HL-60 (cell line): ENCODE results near the gene DNAJA3.

Experiments
- DNase-seq, 2 experiments: peaks; one replicate each; pipeline ENCODE4 v3.0.0-alpha.2; 2010 to 2020; ENCODE audit warnings: low read depth in 1 of 2, low spot score in 1 of 2
- H3K27ac ChIP-seq: fragments of 250-450 bp; sonication (Bioruptor Pico); replicated peaks from 2 replicates; pipeline ENCODE4 v1.5.1; 2020; ENCODE audit warnings: mild to moderate bottlenecking, moderate library complexity
- H3K27me3 ChIP-seq: fragments of 250-450 bp; sonication (Bioruptor Pico); 2 replicates; pipeline ENCODE4 v1.5.1; 2021; ENCODE audit warnings: mild to moderate bottlenecking, moderate library complexity; ENCODE audit not compliant: insufficient read depth, poor library complexity, severe bottlenecking
- H3K4me3 ChIP-seq: replicated peaks from 2 replicates; pipeline ENCODE4 v1.5.1; 2011; ENCODE audit warnings: mild to moderate bottlenecking, control low read depth, low read length; ENCODE audit not compliant: insufficient read depth
- CTCF ChIP-seq: IDR thresholded peaks from one replicate; pipeline ENCODE4 v1.5.1; 2011; ENCODE audit warnings: low read length, control low read depth, inconsistent platforms; ENCODE audit not compliant: insufficient read depth
- GABPA ChIP-seq: IDR thresholded peaks from 2 replicates; pipeline ENCODE4 v1.6.1; 2012; ENCODE audit warnings: low read depth
- POLR2AphosphoS5 ChIP-seq: IDR thresholded peaks from 2 replicates; pipeline ENCODE4 v1.6.1; 2012; ENCODE audit warnings: low read depth
- REST ChIP-seq: IDR thresholded peaks from 2 replicates; pipeline ENCODE4 v1.6.1; 2012; ENCODE audit warnings: low read depth; ENCODE audit not compliant: insufficient replicate concordance
- SPI1 ChIP-seq: IDR thresholded peaks from 2 replicates; pipeline ENCODE4 v1.6.1; 2012; ENCODE audit warnings: low read depth, mild to moderate bottlenecking, borderline replicate concordance

DNAJA3 gene

GRCh38 chr16:4488499-4488967 lies 62.9 kb downstream of the DNAJA3 start:
- TF ChIP-seq CTCF = no peak
- no peak for TF ChIP-seq GABPA
- H3K27me3 ChIP-seq = no peaks in the 10 kb centered on the region

GRCh38 chr16:4489030-4489429 lies 63.4 kb downstream of the DNAJA3 start:
- Histone ChIP-seq H3K4me3 (no peak overlapping the region), H3K27me3 (no peaks in the 10 kb centered on the region), H3K27ac (no peak overlapping the region)
- TF ChIP-seq REST (no peak), SPI1 (no peak), POLR2AphosphoS5 (no peak), GABPA (no peak), CTCF (no peak)
- DNase-seq = no peak

More at GRCh38 chr16:4488499-4488967, 62.9 kb downstream of the DNAJA3 start:
- DNase-seq = no peak
- Histone ChIP-seq H3K27ac (no peak overlapping the region), H3K4me3 (no peak overlapping the region)

- no peak for DNase-seq
- H3K27me3 ChIP-seq = no peaks in the 10 kb centered on the region
- TF ChIP-seq GABPA (no peak), CTCF (no peak), SPI1 (no peak), POLR2AphosphoS5 (no peak), REST (no peak)
Measured at GRCh38 chr16:4491898-4492297, 66.2 kb downstream of the DNAJA3 start.

More at GRCh38 chr16:4491898-4492297, 66.2 kb downstream of the DNAJA3 start:
- Histone ChIP-seq H3K4me3 (no peak overlapping the region), H3K27ac (no peak overlapping the region)
